B cell (primary cell): ENCODE data around the gene PLA2R1. TPM values are rescaled to one million over a fixed set of nuclear protein-coding genes. Genes with fewer than 3 reads are reported as not detected.

Experiments used
- ATAC-seq: fragments of 200-7000 bp; cut with Tn5 transposase; one replicate; pipeline ENCODE4 v1.10.0; 2021; ENCODE audit warnings: low read depth, mild to moderate bottlenecking, moderate number of reproducible peaks, moderate library complexity
- CTCF ChIA-PET: fragments of 350-600 bp; sonication (Branson Sonifier 250); formaldehyde crosslinking; loops from one replicate; lab custom pipeline; 2021; ENCODE audit warnings: antibody characterized with exemption, inconsistent platforms; lab: Charles Lee
- POLR2A ChIA-PET: fragments of 350-600 bp; sonication (Branson Sonifier 250); formaldehyde crosslinking; loops from one replicate; lab custom pipeline; 2021; ENCODE audit warnings: antibody characterized with exemption; lab: Charles Lee
- DNase-seq: peaks from one replicate; pipeline ENCODE4 v3.0.0; 2013
- H2AFZ ChIP-seq: 2 replicates; pipeline ENCODE4 v1.6.1; 2012; ENCODE audit warnings: mild to moderate bottlenecking, low read depth, low read length; ENCODE audit not compliant: insufficient read depth, poor library complexity, severe bottlenecking
- H3K27ac ChIP-seq, 2 donors: 1 replicate in 1 of 2; 2 replicates in 1 of 2; pipeline ENCODE4 v1.5.1; 2012 to 2013; ENCODE audit warnings: low read length in 2 of 2, mild to moderate bottlenecking in 2 of 2, moderate library complexity in 1 of 2
- H3K27me3 ChIP-seq, 4 experiments: fragments of 200-600 bp in 1 of 4; sonication (generic) in 1 of 4; replicated peaks in 1 of 4; 1 replicate in 2 of 4; 2 replicates in 2 of 4; pipeline versions ENCODE4 v1.6.1 to v1.7.0; 2013 to 2016; ENCODE audit warnings: low read length in 3 of 4, mild to moderate bottlenecking in 2 of 4, mixed read lengths in 1 of 4, moderate library complexity in 1 of 4; ENCODE audit not compliant: insufficient read depth in 4 of 4, control insufficient read depth in 3 of 4; ENCODE audit errors: control extremely low read depth in 1 of 4
- H3K36me3 ChIP-seq, 2 experiments: replicated peaks in 1 of 2; 1 replicate in 1 of 2; 2 replicates in 1 of 2; pipeline versions ENCODE4 v1.6.1 to v1.7.1; 2013; ENCODE audit warnings: low read length in 1 of 2; ENCODE audit not compliant: insufficient read depth in 2 of 2, control insufficient read depth in 1 of 2; ENCODE audit errors: control extremely low read depth in 1 of 2, extremely low read depth in 1 of 2
- H3K4me1 ChIP-seq, 2 donors: fragments of 200-600 bp in 1 of 2; sonication (generic) in 1 of 2; 1 replicate in 1 of 2; 2 replicates in 1 of 2; pipeline versions ENCODE4 v1.5.1 to v1.6.1; 2013 to 2017; ENCODE audit warnings: low read length in 2 of 2; ENCODE audit not compliant: control insufficient read depth in 2 of 2, insufficient read depth in 2 of 2
- H3K4me2 ChIP-seq: replicated peaks from 2 replicates; pipeline ENCODE3; 2012; ENCODE audit warnings: mild to moderate bottlenecking, low read depth, low read length; ENCODE audit not compliant: poor library complexity, severe bottlenecking
- H3K4me3 ChIP-seq, 5 experiments: fragments of 200-600 bp in 1 of 5; sonication (generic) in 1 of 5; 1 replicate in 3 of 5; 2 replicates in 2 of 5; pipeline versions ENCODE4 v1.5.1 to v1.7.0; 2011 to 2016; ENCODE audit warnings: low read length in 4 of 5, mild to moderate bottlenecking in 4 of 5, low read depth in 2 of 5, control low read depth in 1 of 5, moderate library complexity in 1 of 5; ENCODE audit not compliant: insufficient read depth in 1 of 5; ENCODE audit errors: control extremely low read depth in 1 of 5, extremely low read depth in 1 of 5
- H3K79me2 ChIP-seq: fragments of 200-600 bp; sonication (generic); one replicate; pipeline ENCODE4 v1.6.0; 2016; ENCODE audit warnings: low read length; ENCODE audit not compliant: control insufficient read depth, insufficient read depth
- H3K9ac ChIP-seq: fragments of 200-600 bp; sonication (generic); 2 replicates; pipeline ENCODE4 v1.6.1; 2017; ENCODE audit warnings: mild to moderate bottlenecking, low read length, moderate library complexity
- H3K9me3 ChIP-seq, 3 donors: one replicate each; pipeline versions ENCODE4 v1.6.1 to v1.7.1; 2013; ENCODE audit warnings: low read length in 2 of 3; ENCODE audit not compliant: control insufficient read depth in 2 of 3, insufficient read depth in 1 of 3; ENCODE audit errors: control extremely low read depth in 1 of 3
- H4K20me1 ChIP-seq: 2 replicates; pipeline ENCODE4 v1.6.0; 2012; ENCODE audit warnings: mild to moderate bottlenecking, low read length; ENCODE audit not compliant: insufficient read depth, control insufficient read depth, poor library complexity, severe bottlenecking
- H3K27ac Mint-ChIP-seq: one replicate; pipeline ENCODE4 v1.8.0; 2021; ENCODE audit warnings: mixed read lengths
- H3K27me3 Mint-ChIP-seq: one replicate; pipeline ENCODE4 v1.8.0; 2021; ENCODE audit warnings: mixed read lengths
- H3K4me1 Mint-ChIP-seq: one replicate; pipeline ENCODE4 v1.8.0; 2021; ENCODE audit warnings: mixed read lengths
- H3K4me3 Mint-ChIP-seq: one replicate; pipeline ENCODE4 v1.8.0; 2021; ENCODE audit warnings: mixed read lengths
- H3K9me3 Mint-ChIP-seq: one replicate; pipeline ENCODE4 v1.8.0; 2022; ENCODE audit warnings: mixed read lengths; ENCODE audit not compliant: insufficient read depth
- CTCF ChIP-seq: fragments of 200-600 bp; IDR thresholded peaks from one replicate; pipeline ENCODE4 v1.8.0; 2022; ENCODE audit warnings: antibody characterized with exemption, mild to moderate bottlenecking
- EZH2 ChIP-seq: IDR thresholded peaks from 2 replicates; pipeline ENCODE4 v1.6.1; 2012; ENCODE audit warnings: borderline replicate concordance, low read depth, mild to moderate bottlenecking, moderate library complexity, low read length; ENCODE audit not compliant: insufficient read depth, poor library complexity, severe bottlenecking
- WGBS: methylation state at CpG from one replicate; pipeline ENCODE4 v1.1.5; 2013; ENCODE audit warnings: missing lambda C conversion rate; ENCODE audit not compliant: insufficient coverage; 5-methylcytosine and 5-hydroxymethylcytosine counted together
- intact Hi-C: fragments of 100-400 bp; cut with micrococcal nuclease; formaldehyde crosslinking; loops from one replicate; pipeline ENCODE4 v1.10.0; 2022
- polyA plus RNA-seq: library from polyadenylated mRNA; depleted of rRNA; stranded (reverse); fragments of >200 nt; gene quantifications from 2 replicates; pipeline ENCODE4 v1.2.3, GENCODE V29; 2012
- total RNA-seq, 2 donors: library from RNA; stranded (reverse); fragments of 120-200 nt in 1 of 2; gene quantifications; 1 replicate in 1 of 2; 2 replicates in 1 of 2; pipeline versions ENCODE4 v1.2.3 to v1.2.4, GENCODE V29; 2013 to 2022

Gene PLA2R1
- total and polyA plus RNA-seq, 2 donors (not counting 1 experiment from before 2014, with no cell fraction given), result not detected

GRCh38 chr2:160085662-160086061 lies 23.2 kb upstream of the PLA2R1 start:
- H3K4me1 ChIP-seq, result no peaks in the 10 kb centered on the region
- ChIA-PET POLR2A (no interaction called here), CTCF (no interaction called here)
- no peak overlapping the region for H3K4me2 ChIP-seq
- no peak for DNase-seq
- no peak overlapping the region for H3K4me3 ChIP-seq
- no peak overlapping the region for H3K9ac ChIP-seq
- WGBS, result no CpG with 5 or more reads among the region's 3 CpGs
- H3K27me3 ChIP-seq, result no peaks in the 10 kb centered on the region
- Mint-ChIP-seq H3K4me3 (no peak overlapping the region), H3K27ac (no peak overlapping the region), H3K27me3 (peaks cover under 1% of the 10 kb centered on the region), H3K9me3 (peaks cover 15% of the 10 kb centered on the region), H3K4me1 (no peaks in the 10 kb centered on the region)
- no peak for ATAC-seq
- peaks cover 8 to 48% (median 33%) of the 10 kb centered on the region in 3 donors for H3K9me3 ChIP-seq
- H4K20me1 ChIP-seq, result no peaks in the 10 kb centered on the region
- no peaks in the 10 kb centered on the region for H3K79me2 ChIP-seq
- H2AFZ ChIP-seq, result no peak overlapping the region
- TF ChIP-seq EZH2 (no peak), CTCF (no peak)
- intact Hi-C loops, result no loop called here
- H3K36me3 ChIP-seq, result no peaks in the 10 kb centered on the region
- no peak overlapping the region for H3K27ac ChIP-seq

DNA sequence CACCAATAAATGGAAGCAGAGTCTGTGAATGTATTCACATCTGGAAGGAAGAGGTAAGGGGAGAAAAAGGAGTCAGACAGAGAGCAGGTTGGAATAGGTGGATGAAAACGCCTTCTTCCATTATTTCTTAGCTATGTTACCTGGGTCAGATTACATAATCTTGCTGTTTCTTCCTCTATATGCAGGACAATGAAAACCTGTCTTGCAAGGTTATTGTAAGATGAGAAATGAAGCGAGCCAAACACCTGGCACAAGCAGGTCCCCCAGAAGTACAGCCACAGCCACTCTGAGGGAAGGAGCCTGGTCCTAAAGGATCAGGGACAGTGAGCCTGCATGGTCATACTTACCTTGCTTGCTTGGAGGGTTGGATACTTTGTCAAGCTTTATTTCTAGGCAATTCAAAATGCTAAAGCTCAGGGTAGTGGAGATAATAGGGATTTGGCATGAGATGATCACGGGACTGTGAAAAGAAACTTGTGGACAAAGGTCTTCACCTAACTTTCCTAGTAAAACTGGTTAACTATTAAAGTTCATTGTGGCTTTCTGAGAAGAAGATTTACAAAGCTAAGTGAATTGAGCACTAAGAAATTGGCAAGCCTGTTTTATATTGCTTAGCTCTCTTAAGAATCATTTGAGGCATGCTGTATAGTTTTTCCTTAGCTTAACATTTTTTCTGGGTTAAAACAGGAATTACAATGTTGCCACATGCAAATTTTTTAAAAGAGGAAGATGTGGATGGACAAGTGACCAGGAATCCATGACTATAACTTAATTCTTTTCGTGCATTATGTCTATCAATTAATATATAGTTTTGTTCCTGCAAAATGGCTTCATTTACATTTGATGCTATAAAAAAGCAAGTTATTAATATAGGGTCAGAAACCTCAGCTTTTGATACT lies 15.7 kb upstream of the PLA2R1 start:
- 100% methylated on average over 1 of the region's 4 CpGs for WGBS
- TF ChIP-seq CTCF (no peak), EZH2 (no peak)
- Mint-ChIP-seq H3K4me1 (no peaks in the 10 kb centered on the region), H3K4me3 (no peak overlapping the region), H3K27me3 (no peaks in the 10 kb centered on the region), H3K27ac (no peak overlapping the region), H3K9me3 (peaks cover 4% of the 10 kb centered on the region)
- ChIA-PET POLR2A (no interaction called here), CTCF (no interaction called here)
- no peak overlapping the region for H3K4me2 ChIP-seq
- H3K36me3 ChIP-seq, result no peaks in the 10 kb centered on the region
- no peak overlapping the region for H3K9ac ChIP-seq
- no peak for ATAC-seq
- H3K4me3 ChIP-seq, result no peak overlapping the region
- H3K27ac ChIP-seq, result no peak overlapping the region
- no peak for DNase-seq
- H3K4me1 ChIP-seq, result no peaks in the 10 kb centered on the region
- H2AFZ ChIP-seq, result no peak overlapping the region
- peaks cover 0 to 1% (median 0%) of the 10 kb centered on the region in 3 donors for H3K9me3 ChIP-seq
- no peaks in the 10 kb centered on the region for H4K20me1 ChIP-seq
- intact Hi-C loops, result no loop called here
- no peaks in the 10 kb centered on the region for H3K79me2 ChIP-seq
- H3K27me3 ChIP-seq, result no peaks in the 10 kb centered on the region
